Right cardiac atrium (tissue), 5 donors: Measurements from ENCODE around the gene ARFGEF3. TPM values are rescaled to one million over a fixed set of nuclear protein-coding genes. Genes with fewer than 3 reads are reported as not detected.

Source experiments
- ATAC-seq, 2 donors: fragments of 200-7000 bp; cut with Tn5 transposase; one replicate each; pipeline versions ENCODE4 v1.8.0 to v1.9.1; 2020; ENCODE audit warnings: moderate library complexity in 2 of 2, mild to moderate bottlenecking in 1 of 2
- DNase-seq, 3 donors: peaks; one replicate each; pipeline ENCODE4 v3.0.0-alpha.2; 2020
- H3K27ac ChIP-seq: one replicate; pipeline ENCODE4 v1.5.1; 2013; ENCODE audit warnings: mild to moderate bottlenecking, low read length, control low read depth, moderate library complexity
- H3K27me3 ChIP-seq: one replicate; pipeline ENCODE4 v1.6.1; 2013; ENCODE audit not compliant: control insufficient read depth, insufficient read depth
- H3K4me1 ChIP-seq: one replicate; pipeline ENCODE4 v1.6.1; 2013; ENCODE audit warnings: low read length; ENCODE audit not compliant: control insufficient read depth, insufficient read depth
- H3K4me3 ChIP-seq: one replicate; pipeline ENCODE4 v1.5.1; 2013; ENCODE audit warnings: low read length, control low read depth
- H3K9me3 ChIP-seq: one replicate; pipeline ENCODE4 v1.6.1; 2013; ENCODE audit warnings: low read length; ENCODE audit not compliant: control insufficient read depth
- WGBS: extraction: QIAGEN DNeasy Blood & Tissue Kit; methylation state at CpG from one replicate; pipeline ENCODE4 v1.1.7; 2013; 5-methylcytosine and 5-hydroxymethylcytosine counted together
- intact Hi-C, 4 donors: fragments of 100-400 bp; cut with DNase I; formaldehyde crosslinking; loops; one replicate each; pipeline versions ENCODE4 v1.11.0 to v1.14.0; 2022 to 2023
- polyA plus RNA-seq: library from polyadenylated mRNA; stranded (reverse); fragments of 200-250 nt; gene quantifications from one replicate; pipeline ENCODE4 v1.2.3, GENCODE V29; 2013
- total RNA-seq, 4 donors: library from RNA; stranded (reverse); fragmentation: NEBNext Ultra II Directional; extraction: Animal tissue kit (Norgen Biotek cat#: 25700); gene quantifications; one replicate each; pipeline ENCODE4 v1.2.1, GENCODE V29; 2021
- donor health status: healthy with polysubstance abuse.
- donor health status: DM: no; HTN: yes; CAD: no.
- donor health status: DM: no; HTN: no; CAD: no.
- donor health status: DM: no; HTN: yes; CAD: no; lungs with severe emphysema.
- donor health status: DM: yes; HTN: yes; CAD: no.

ARFGEF3 gene
- total and polyA plus RNA-seq, 5 donors, result 0.63 to 2.0 (median 1.5) TPM

DNA sequence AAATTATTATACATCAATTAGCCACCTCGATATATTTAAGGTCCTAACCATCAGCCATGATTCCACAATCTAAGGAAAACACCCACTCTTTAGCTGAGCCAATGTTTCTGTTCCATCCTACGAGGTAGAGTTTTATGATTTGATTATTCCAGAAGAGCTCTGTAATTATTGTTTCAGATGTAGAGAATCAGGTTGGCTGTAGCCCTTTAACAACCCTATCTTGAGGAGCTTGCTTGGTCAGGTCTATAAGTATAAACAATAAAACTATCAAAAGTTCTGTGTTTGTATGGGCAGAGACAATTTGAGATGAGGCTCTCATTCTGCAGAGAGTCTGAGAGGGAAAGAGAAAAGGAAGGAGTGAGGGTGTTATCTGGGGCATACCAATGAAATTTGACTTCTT is 56.7 kb downstream of the ARFGEF3 start, which contains the start of gene PBOV1:
PBOV1 (minus strand) TSS at position 43 of the 400 bp plus-strand sequence. CDS start 96 bp downstream, outside the sequence.
- Histone ChIP-seq H3K4me1 (no peaks in the 10 kb centered on the region), H3K9me3 (no peaks in the 10 kb centered on the region), H3K27me3 (no peaks in the 10 kb centered on the region), H3K27ac (no peak within 1 kb of the TSS), H3K4me3 (no peak within 1 kb of the TSS)
- WGBS, result 71% methylated on average over 2 of the region's 2 CpGs
- intact Hi-C loops, result no loop called here
- no peak for DNase-seq
- no peak for ATAC-seq

DNA sequence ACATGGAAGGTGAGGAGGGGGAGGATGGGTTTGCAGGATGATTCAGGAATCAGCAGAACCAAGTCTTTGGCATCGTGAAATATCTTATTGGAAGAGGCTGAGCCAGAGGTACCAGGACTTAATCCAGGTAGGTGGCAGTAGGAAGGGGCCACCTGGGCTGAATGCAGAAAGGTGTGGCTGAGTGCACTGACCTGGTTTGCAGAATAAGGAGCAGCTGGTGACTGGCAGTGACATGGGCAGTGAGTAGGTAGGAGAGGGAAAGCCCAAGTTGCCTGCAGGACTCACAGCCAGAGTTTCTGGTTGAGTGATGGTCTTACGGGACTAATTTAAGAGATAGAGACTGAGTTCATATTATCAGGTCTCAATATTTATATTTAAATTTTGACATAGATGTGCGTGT is 57.7 kb downstream of the ARFGEF3 start:
- intact Hi-C loops, result no loop called here
- Histone ChIP-seq H3K27me3 (no peaks in the 10 kb centered on the region), H3K4me1 (no peaks in the 10 kb centered on the region), H3K4me3 (no peak overlapping the region), H3K9me3 (no peaks in the 10 kb centered on the region), H3K27ac (no peak overlapping the region)
- ATAC-seq, result no peak
- DNase-seq, result no peak
- 92% methylated on average over 3 of the region's 3 CpGs for WGBS

DNA sequence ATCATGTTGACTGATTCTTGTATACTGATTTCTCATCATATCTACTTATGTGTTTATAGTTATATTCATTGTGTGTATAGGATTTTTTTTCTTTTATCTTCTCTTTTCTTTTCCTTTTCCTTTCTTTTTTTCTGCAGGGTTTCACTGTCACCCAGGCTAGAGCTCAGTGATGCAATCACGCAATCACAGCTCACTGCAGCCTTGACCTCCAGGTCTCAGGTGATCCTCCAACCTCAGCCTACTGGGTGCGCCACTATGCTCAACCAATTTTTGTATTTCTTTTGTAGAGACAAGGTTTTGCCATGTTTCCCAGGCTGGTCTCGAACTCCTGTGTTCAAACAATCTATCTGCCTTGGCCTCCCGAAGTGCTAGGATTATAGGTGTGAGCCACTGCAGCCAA is 58.2 kb downstream of the ARFGEF3 start:
- ATAC-seq (no peak), DNase-seq (no peak)
- Histone ChIP-seq H3K9me3 (no peaks in the 10 kb centered on the region), H3K4me3 (no peak overlapping the region), H3K27ac (no peak overlapping the region), H3K27me3 (no peaks in the 10 kb centered on the region), H3K4me1 (no peaks in the 10 kb centered on the region)
- intact Hi-C loops, result no loop called here
- WGBS, result 92% methylated on average over 4 of the region's 4 CpGs

DNA sequence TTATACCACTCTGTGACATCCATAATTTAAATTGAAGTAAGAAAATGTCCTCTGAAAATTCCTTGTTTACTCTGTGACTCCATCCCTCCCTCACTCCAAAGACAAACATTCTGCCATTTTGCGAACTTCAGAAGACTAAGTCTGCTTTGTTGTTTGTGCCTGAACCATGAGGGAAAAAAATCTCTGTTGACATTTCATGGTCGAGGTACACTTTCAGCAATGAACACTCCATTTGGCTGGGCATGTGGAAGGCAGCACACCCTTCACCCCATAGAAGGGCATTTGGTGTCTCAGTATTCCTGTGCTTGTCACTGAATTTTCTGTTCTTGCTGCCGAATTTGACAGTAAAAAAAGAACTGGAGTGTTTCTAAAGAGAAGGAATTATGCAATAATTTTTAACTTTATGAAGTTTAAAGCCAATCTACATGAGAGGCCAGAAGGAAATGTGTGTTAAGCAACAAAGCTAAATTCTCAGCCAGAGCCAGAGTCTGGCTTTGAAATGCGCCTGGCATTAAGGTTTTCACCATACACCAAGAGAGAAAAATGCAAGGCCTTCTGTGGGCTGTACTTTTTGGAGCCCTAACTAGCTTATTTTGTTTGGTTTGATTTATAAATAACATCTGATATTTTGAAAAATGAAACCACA is 61.3 kb downstream of the ARFGEF3 start:
- Histone ChIP-seq H3K4me3 (no peak overlapping the region), H3K27me3 (no peaks in the 10 kb centered on the region), H3K27ac (no peak overlapping the region), H3K4me1 (no peaks in the 10 kb centered on the region), H3K9me3 (no peaks in the 10 kb centered on the region)
- 67% methylated on average over 4 of the region's 4 CpGs for WGBS
- intact Hi-C loops, result no loop called here
- DNase-seq (no peak), ATAC-seq (peak in 1 of 2 donors; percentile 54)

DNA sequence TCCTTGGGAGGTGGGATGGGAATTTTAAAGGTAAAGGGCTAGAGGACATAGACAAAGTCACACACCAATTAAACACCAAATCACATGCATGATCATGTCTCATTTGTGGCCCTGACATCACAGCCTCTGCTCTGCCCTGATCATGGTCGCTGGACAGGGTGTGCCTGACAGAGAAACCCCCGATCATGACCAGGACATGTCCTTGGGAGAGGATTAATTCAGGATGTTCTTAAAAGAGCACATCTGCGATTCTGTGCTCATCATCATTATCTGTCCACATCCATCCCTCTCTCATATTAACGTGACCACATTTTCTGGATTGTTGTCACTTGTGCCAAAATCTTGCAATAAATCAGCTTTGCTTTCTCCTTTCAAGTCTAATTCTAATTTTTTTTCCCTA is 64.2 kb downstream of the ARFGEF3 start:
- no peaks in the 10 kb centered on the region for H3K4me1 ChIP-seq
- 84% methylated on average over 4 of the region's 4 CpGs for WGBS
- no peak overlapping the region for H3K27ac ChIP-seq
- ATAC-seq (no peak), DNase-seq (no peak)
- no peaks in the 10 kb centered on the region for H3K9me3 ChIP-seq
- no peaks in the 10 kb centered on the region for H3K27me3 ChIP-seq
- intact Hi-C loops, result no loop called here
- H3K4me3 ChIP-seq, result no peak overlapping the region

DNA sequence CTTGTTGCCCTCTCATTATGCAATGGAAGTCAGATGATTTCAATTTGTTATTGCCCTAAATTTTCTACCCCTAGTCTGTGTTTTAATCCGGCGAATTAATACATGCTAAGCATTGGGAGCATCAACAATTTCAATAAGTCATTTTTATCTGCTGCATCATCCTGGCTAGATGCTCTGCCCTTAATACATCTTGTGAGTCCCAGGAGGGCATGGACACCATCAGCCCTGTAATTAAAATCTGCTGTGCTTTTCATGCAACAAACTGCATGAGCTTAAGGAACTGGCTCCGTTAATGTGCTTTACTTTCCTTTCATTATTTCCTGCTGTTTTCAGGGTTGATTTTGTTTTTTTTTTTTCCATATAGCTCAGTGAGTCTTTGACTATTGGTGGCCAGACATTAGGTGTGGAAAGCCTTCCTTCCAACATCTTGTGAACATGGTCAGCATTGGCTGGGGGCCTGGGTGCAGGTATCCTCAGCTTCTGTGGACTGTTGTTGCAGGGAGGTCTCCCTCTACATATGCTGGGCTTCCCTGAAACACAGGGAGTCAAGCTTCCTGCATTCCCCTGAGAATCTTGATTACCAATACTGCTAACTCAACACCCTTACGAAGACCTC is 65.1 kb downstream of the ARFGEF3 start:
- intact Hi-C loops, result no loop called here
- H3K4me1 ChIP-seq, result no peaks in the 10 kb centered on the region
- H3K9me3 ChIP-seq, result no peaks in the 10 kb centered on the region
- no peak for DNase-seq
- no peak overlapping the region for H3K4me3 ChIP-seq
- H3K27ac ChIP-seq, result no peak overlapping the region
- no peaks in the 10 kb centered on the region for H3K27me3 ChIP-seq
- 87% methylated on average over 4 of the region's 4 CpGs for WGBS
- ATAC-seq, result no peak

DNA sequence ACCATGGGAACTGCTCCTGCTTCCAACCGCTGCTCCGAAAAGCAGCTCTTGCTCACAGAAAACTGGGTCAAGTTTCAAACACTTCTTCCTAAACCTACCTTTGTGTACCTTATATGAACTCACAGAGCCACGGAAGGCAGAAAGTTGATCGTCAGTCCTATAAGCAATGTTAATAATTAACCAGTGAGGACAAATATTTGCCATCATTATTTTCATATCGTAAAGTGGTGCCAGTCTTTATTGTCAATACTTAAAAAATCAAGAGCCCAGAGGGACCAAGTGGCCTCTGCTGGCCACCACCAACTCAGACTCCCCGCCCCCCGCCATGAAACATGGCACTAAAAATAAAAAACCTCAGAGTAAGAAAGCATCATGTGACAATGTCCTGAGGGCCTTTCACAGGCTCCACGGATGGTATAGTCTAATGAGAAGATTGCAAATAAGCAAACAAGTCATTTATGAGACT is 65.6 kb downstream of the ARFGEF3 start:
- Histone ChIP-seq H3K4me1 (no peaks in the 10 kb centered on the region), H3K4me3 (no peak overlapping the region), H3K27ac (no peak overlapping the region), H3K27me3 (no peaks in the 10 kb centered on the region), H3K9me3 (no peaks in the 10 kb centered on the region)
- ATAC-seq (no peak), DNase-seq (no peak)
- intact Hi-C loops, result no loop called here
- WGBS, result 84% methylated on average over 8 of the region's 8 CpGs

DNA sequence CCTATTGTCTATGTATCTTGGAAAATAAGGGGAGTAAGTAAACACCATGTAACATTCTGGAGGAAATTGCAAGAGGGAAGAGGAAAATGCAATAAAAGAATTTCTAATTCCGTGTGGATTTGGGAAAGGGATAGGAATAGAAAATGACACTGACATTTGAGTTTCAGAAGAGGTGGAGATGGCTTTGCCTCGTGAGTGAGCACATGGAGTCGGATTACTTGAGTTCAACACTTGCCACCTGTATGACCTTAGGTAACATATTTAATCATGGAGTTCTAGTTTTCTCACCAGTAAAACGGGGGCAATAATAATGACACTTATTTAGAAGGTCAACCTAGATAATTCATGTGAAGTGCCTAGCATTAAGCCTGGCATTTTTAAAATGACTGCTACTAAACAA is 67.3 kb downstream of the ARFGEF3 start:
- ATAC-seq (no peak), DNase-seq (no peak)
- intact Hi-C loops, result no loop called here
- no peak overlapping the region for H3K4me3 ChIP-seq
- no peaks in the 10 kb centered on the region for H3K4me1 ChIP-seq
- 78% methylated on average over 4 of the region's 4 CpGs for WGBS
- no peaks in the 10 kb centered on the region for H3K27me3 ChIP-seq
- H3K27ac ChIP-seq, result no peak overlapping the region
- H3K9me3 ChIP-seq, result no peaks in the 10 kb centered on the region

DNA sequence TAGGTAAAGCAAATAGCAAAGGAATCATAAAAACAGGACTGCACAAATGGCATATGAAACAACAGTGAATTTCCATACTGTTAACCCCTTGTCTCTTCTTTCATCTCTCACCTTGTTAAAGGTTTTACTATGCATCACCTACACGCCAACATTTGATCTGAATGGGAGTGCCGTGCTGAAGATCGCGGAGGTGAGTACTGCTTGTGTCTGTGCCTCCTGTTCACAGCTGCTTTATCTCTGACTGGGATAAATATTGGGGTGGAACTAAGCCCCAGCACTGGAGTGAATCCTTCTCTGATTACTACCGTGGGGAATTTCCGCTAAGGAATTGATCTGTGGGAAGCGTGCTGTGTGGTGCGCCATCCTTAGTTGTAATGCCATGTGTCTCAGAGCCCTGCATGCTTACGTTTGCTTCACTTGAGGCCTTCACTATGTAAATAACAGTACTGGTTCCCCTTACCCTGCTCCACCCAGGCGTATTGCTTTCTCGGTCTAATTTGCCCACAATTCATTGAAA is 68.0 kb downstream of the ARFGEF3 start:
- DNase-seq, result no peak
- Histone ChIP-seq H3K9me3 (no peaks in the 10 kb centered on the region), H3K4me1 (no peaks in the 10 kb centered on the region), H3K27me3 (no peaks in the 10 kb centered on the region), H3K4me3 (no peak overlapping the region), H3K27ac (no peak overlapping the region)
- no peak for ATAC-seq
- 94% methylated on average over 11 of the region's 11 CpGs for WGBS
- intact Hi-C loops, result no loop called here

DNA sequence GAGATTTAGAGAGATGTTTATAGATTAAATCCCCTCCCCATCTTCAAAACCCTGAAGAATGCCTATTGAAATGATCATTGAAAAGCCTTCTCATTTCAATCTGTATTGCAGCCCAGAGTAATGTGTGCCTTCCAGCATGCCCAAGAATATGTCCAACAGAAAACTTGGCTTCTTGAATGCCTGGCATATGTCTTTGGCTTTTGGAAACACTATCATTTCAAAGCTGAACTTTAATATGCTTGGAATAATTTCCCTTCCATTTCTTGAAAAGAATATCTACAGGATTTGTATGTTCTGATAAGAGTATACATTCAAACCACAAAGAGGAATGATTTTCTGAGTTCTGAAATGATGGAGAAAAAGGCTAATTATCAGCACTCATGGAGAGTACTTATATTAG is 68.5 kb downstream of the ARFGEF3 start:
- no peak overlapping the region for H3K27ac ChIP-seq
- no peak for ATAC-seq
- no peaks in the 10 kb centered on the region for H3K9me3 ChIP-seq

DNA sequence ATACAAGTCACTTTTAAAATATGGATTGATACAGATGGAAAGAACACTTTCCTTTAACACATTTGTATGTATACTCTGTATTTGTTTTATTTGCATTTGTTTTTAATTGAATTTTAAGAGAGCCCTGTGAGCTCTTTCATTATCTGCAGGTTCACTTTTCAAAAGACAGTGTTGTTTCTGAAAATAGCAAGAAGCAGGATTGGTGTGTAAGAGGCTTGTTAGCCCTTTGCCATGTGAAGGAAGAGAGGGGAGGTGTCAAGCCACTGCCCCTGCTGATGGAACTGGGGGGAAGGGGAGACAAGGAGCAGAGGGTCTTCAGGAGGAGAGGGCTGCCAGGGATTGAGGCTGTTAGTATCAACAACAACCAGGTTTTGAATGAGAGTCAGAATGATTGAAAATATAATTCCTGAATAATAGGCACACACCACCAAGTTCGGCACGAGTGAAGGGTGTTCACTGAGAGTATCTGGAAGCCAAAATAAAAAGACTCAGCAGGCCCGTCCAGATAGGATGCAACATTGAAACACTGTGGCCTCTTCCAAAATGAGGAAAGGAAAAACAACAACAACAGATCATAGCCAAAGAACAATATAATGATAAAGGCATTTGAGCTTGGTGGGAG is 69.1 kb downstream of the ARFGEF3 start:
- DNase-seq (no peak), ATAC-seq (no peak)
- Histone ChIP-seq H3K4me3 (no peak overlapping the region), H3K9me3 (no peaks in the 10 kb centered on the region), H3K27ac (no peak overlapping the region), H3K27me3 (no peaks in the 10 kb centered on the region), H3K4me1 (no peaks in the 10 kb centered on the region)
- WGBS, result 42% methylated on average over 3 of the region's 3 CpGs
- intact Hi-C loops, result no loop called here

More for the DNA sequence above, 68.5 kb downstream of the ARFGEF3 start:
- no peak for DNase-seq
- intact Hi-C loops, result no loop called here
- H3K4me1 ChIP-seq, result no peaks in the 10 kb centered on the region
- no peak overlapping the region for H3K4me3 ChIP-seq
- no peaks in the 10 kb centered on the region for H3K27me3 ChIP-seq
